T-helper 1 cell treated with Interleukin-12 subunit alpha and Interleukin-12 subunit beta and Interleukin-4 antibody, amounts not matched to agents 30 μg/mL and 1 μg/mL, for 36 hours (primary cell): ENCODE data around the gene ZYG11B.
"Not testable (repeated sequence)": the region's sequence is repeated elsewhere in the genome, so short reads cannot be mapped to it uniquely, and the experiment has no call there.

Experiments
- H3K27ac Mint-ChIP-seq: one replicate; pipeline ENCODE4 v1.8.0; 2021; ENCODE audit warnings: mild to moderate bottlenecking, mixed read lengths
- H3K27me3 Mint-ChIP-seq: one replicate; pipeline ENCODE4 v1.8.0; 2021; ENCODE audit warnings: low read depth, mixed read lengths
- H3K36me3 Mint-ChIP-seq: one replicate; pipeline ENCODE4 v1.8.0; 2021; ENCODE audit warnings: low read depth, mixed read lengths
- H3K4me1 Mint-ChIP-seq: one replicate; pipeline ENCODE4 v1.8.0; 2021; ENCODE audit warnings: low read depth, mixed read lengths
- H3K4me3 Mint-ChIP-seq: one replicate; pipeline ENCODE4 v1.8.0; 2021; ENCODE audit warnings: mild to moderate bottlenecking, moderate library complexity, mixed read lengths
- H3K9me3 Mint-ChIP-seq: one replicate; pipeline ENCODE4 v1.8.0; 2021; ENCODE audit warnings: mixed read lengths

ZYG11B gene

GRCh38 chr1:52756020-52756419 lies 29.8 kb downstream of the ZYG11B start:
- Mint-ChIP-seq H3K27ac (no peak overlapping the region), H3K27me3 (no peaks in the 10 kb centered on the region), H3K9me3 (no peaks in the 10 kb centered on the region), H3K4me3 (no peak overlapping the region), H3K36me3 (peaks cover 5% of the 10 kb centered on the region), H3K4me1 (peaks cover 2% of the 10 kb centered on the region)

GRCh38 chr1:52759908-52760307 lies 33.7 kb downstream of the ZYG11B start:
- peaks cover 5% of the 10 kb centered on the region for H3K36me3 Mint-ChIP-seq

GRCh38 chr1:52767596-52768280 lies 41.5 kb downstream of the ZYG11B start:
- H3K9me3 Mint-ChIP-seq, result no peaks in the 10 kb centered on the region
- peaks cover 7% of the 10 kb centered on the region for H3K36me3 Mint-ChIP-seq
- no peaks in the 10 kb centered on the region for H3K27me3 Mint-ChIP-seq
- H3K4me1 Mint-ChIP-seq, result peaks cover 10% of the 10 kb centered on the region
- no peak overlapping the region for H3K27ac Mint-ChIP-seq
- no peak overlapping the region for H3K4me3 Mint-ChIP-seq

More at GRCh38 chr1:52759908-52760307, 33.7 kb downstream of the ZYG11B start:
- Mint-ChIP-seq H3K27ac (no peak overlapping the region), H3K4me3 (no peak overlapping the region), H3K4me1 (peaks cover 1% of the 10 kb centered on the region), H3K27me3 (no peaks in the 10 kb centered on the region), H3K9me3 (no peaks in the 10 kb centered on the region)

GRCh38 chr1:52769346-52770033 lies 43.2 kb downstream of the ZYG11B start:
- Mint-ChIP-seq H3K9me3 (no peaks in the 10 kb centered on the region), H3K27me3 (no peaks in the 10 kb centered on the region)

GRCh38 chr1:52771384-52771783 lies 45.1 kb downstream of the ZYG11B start:
- Mint-ChIP-seq H3K36me3 (peaks cover 15% of the 10 kb centered on the region), H3K4me3 (no peak overlapping the region), H3K27ac (no peak overlapping the region), H3K4me1 (peaks cover 12% of the 10 kb centered on the region), H3K27me3 (no peaks in the 10 kb centered on the region), H3K9me3 (no peaks in the 10 kb centered on the region)

More at GRCh38 chr1:52769346-52770033, 43.2 kb downstream of the ZYG11B start:
- no peak overlapping the region for H3K27ac Mint-ChIP-seq
- peaks cover 10% of the 10 kb centered on the region for H3K36me3 Mint-ChIP-seq
- no peak overlapping the region for H3K4me3 Mint-ChIP-seq
- H3K4me1 Mint-ChIP-seq, result peaks cover 12% of the 10 kb centered on the region

- H3K9me3 Mint-ChIP-seq, result no peaks in the 10 kb centered on the region
- H3K27me3 Mint-ChIP-seq, result no peaks in the 10 kb centered on the region
- no peak overlapping the region for H3K27ac Mint-ChIP-seq
- no peaks in the 10 kb centered on the region for H3K4me1 Mint-ChIP-seq
- peaks cover 18% of the 10 kb centered on the region for H3K36me3 Mint-ChIP-seq
- no peak overlapping the region for H3K4me3 Mint-ChIP-seq
These were observed 59.9 kb downstream of the ZYG11B start for GRCh38 chr1:52786148-52786547.

- H3K27ac Mint-ChIP-seq, H3K4me1 Mint-ChIP-seq: not testable (repeated sequence)
These were observed 64.2 kb downstream of the ZYG11B start for GRCh38 chr1:52790429-52790828.

GRCh38 chr1:52792036-52792435 lies 65.8 kb downstream of the ZYG11B start:
- no peak overlapping the region for H3K4me3 Mint-ChIP-seq
- H3K9me3 Mint-ChIP-seq, result no peaks in the 10 kb centered on the region
- H3K4me1 Mint-ChIP-seq, result no peaks in the 10 kb centered on the region
- H3K27me3 Mint-ChIP-seq, result no peaks in the 10 kb centered on the region
- H3K27ac Mint-ChIP-seq, result no peak overlapping the region
- H3K36me3 Mint-ChIP-seq, result peaks cover 7% of the 10 kb centered on the region

More at GRCh38 chr1:52790429-52790828, 64.2 kb downstream of the ZYG11B start:
- not testable (repeated sequence) for H3K4me3 Mint-ChIP-seq, H3K9me3 Mint-ChIP-seq, H3K27me3 Mint-ChIP-seq, H3K36me3 Mint-ChIP-seq

GRCh38 chr1:52793717-52794116 lies 67.5 kb downstream of the ZYG11B start:
- not testable (repeated sequence) for H3K4me1 Mint-ChIP-seq, H3K27me3 Mint-ChIP-seq, H3K4me3 Mint-ChIP-seq, H3K9me3 Mint-ChIP-seq, H3K36me3 Mint-ChIP-seq, H3K27ac Mint-ChIP-seq

GRCh38 chr1:52795464-52795863 lies 69.2 kb downstream of the ZYG11B start:
- H3K4me1 Mint-ChIP-seq, result no peaks in the 10 kb centered on the region
- H3K4me3 Mint-ChIP-seq, result no peak overlapping the region
- H3K27me3 Mint-ChIP-seq, result no peaks in the 10 kb centered on the region
- H3K36me3 Mint-ChIP-seq, result peaks cover 7% of the 10 kb centered on the region
- no peaks in the 10 kb centered on the region for H3K9me3 Mint-ChIP-seq
- H3K27ac Mint-ChIP-seq, result no peak overlapping the region

GRCh38 chr1:52798331-52798730 lies 72.1 kb downstream of the ZYG11B start:
- Mint-ChIP-seq H3K4me1 (no peaks in the 10 kb centered on the region), H3K36me3 (peaks cover 7% of the 10 kb centered on the region), H3K4me3 (no peak overlapping the region), H3K27ac (no peak overlapping the region), H3K9me3 (no peaks in the 10 kb centered on the region), H3K27me3 (no peaks in the 10 kb centered on the region)

- H3K27ac Mint-ChIP-seq, result no peak overlapping the region
- no peak overlapping the region for H3K4me3 Mint-ChIP-seq
- no peaks in the 10 kb centered on the region for H3K4me1 Mint-ChIP-seq
- H3K36me3 Mint-ChIP-seq, result peaks cover 5% of the 10 kb centered on the region
- no peaks in the 10 kb centered on the region for H3K27me3 Mint-ChIP-seq
- no peaks in the 10 kb centered on the region for H3K9me3 Mint-ChIP-seq
These were observed 74.8 kb downstream of the ZYG11B start for GRCh38 chr1:52801011-52801410.

GRCh38 chr1:52804083-52804482 lies 77.8 kb downstream of the ZYG11B start:
- H3K27ac Mint-ChIP-seq, H3K36me3 Mint-ChIP-seq, H3K27me3 Mint-ChIP-seq, H3K9me3 Mint-ChIP-seq, H3K4me3 Mint-ChIP-seq, H3K4me1 Mint-ChIP-seq: not testable (repeated sequence)

GRCh38 chr1:52814465-52814864 lies 88.2 kb downstream of the ZYG11B start:
- Mint-ChIP-seq H3K4me1 (no peaks in the 10 kb centered on the region), H3K36me3 (peaks cover 4% of the 10 kb centered on the region), H3K27me3 (no peaks in the 10 kb centered on the region), H3K4me3 (no peak overlapping the region), H3K9me3 (no peaks in the 10 kb centered on the region), H3K27ac (no peak overlapping the region)

GRCh38 chr1:52820830-52821229 lies 94.6 kb downstream of the ZYG11B start:
- not testable (repeated sequence) for H3K36me3 Mint-ChIP-seq, H3K9me3 Mint-ChIP-seq, H3K27me3 Mint-ChIP-seq, H3K27ac Mint-ChIP-seq, H3K4me1 Mint-ChIP-seq, H3K4me3 Mint-ChIP-seq
